HEK293T (cell line): ENCODE measurements around the gene KDM1B.

Source experiments
- CTCF ChIA-PET: fragments of 350-600 bp; formaldehyde crosslinking; extraction: SDS; loops from one replicate; lab custom pipeline; 2021; ENCODE audit warnings: antibody characterized with exemption, inconsistent platforms; lab: Yijun Ruan, JAX
- POLR2A ChIA-PET: fragments of 350-600 bp; formaldehyde crosslinking; extraction: SDS; loops from one replicate; lab custom pipeline; 2020; ENCODE audit warnings: antibody characterized with exemption, inconsistent platforms; lab: Yijun Ruan, JAX
- DNase-seq: peaks from one replicate; pipeline ENCODE4 v3.0.0; 2012; ENCODE audit warnings: mixed read lengths; ENCODE audit errors: extremely low spot score
- ARNT ChIP-seq: fragments of 450-650 bp; IDR thresholded peaks from 2 replicates; pipeline ENCODE4 v1.6.1; 2017; ENCODE audit warnings: mild to moderate bottlenecking
- BHLHE40 ChIP-seq: fragments of 450-650 bp; IDR thresholded peaks from 2 replicates; pipeline ENCODE4 v1.6.1; 2016; ENCODE audit warnings: mild to moderate bottlenecking, moderate library complexity, borderline replicate concordance
- CTBP1 ChIP-seq: fragments of 450-650 bp; IDR thresholded peaks from 2 replicates; pipeline ENCODE4 v1.6.1; 2016; ENCODE audit warnings: borderline replicate concordance
- ELF4 ChIP-seq: fragments of 450-650 bp; IDR thresholded peaks from 2 replicates; pipeline ENCODE4 v1.6.1; 2017; ENCODE audit warnings: antibody characterized with exemption
- FOXA1 ChIP-seq: fragments of 450-650 bp; IDR thresholded peaks from 2 replicates; pipeline ENCODE4 v1.6.1; 2016; ENCODE audit warnings: mild to moderate bottlenecking
- FOXK2 ChIP-seq: fragments of 450-650 bp; IDR thresholded peaks from 2 replicates; pipeline ENCODE4 v1.6.1; 2016; ENCODE audit warnings: mild to moderate bottlenecking
- FOXM1 ChIP-seq: fragments of 450-650 bp; IDR thresholded peaks from 2 replicates; pipeline ENCODE4 v1.6.1; 2017; ENCODE audit warnings: mild to moderate bottlenecking, borderline replicate concordance
- HDGF ChIP-seq: fragments of 450-650 bp; IDR thresholded peaks from 2 replicates; pipeline ENCODE4 v1.6.1; 2017; ENCODE audit warnings: antibody characterized with exemption, borderline replicate concordance
- L3MBTL2 ChIP-seq: fragments of 450-650 bp; conservative IDR thresholded peaks from 2 replicates; pipeline ENCODE4 v1.6.1; 2016; ENCODE audit warnings: mild to moderate bottlenecking
- LEF1 ChIP-seq: fragments of 450-650 bp; IDR thresholded peaks from 2 replicates; pipeline ENCODE4 v1.6.1; 2017; ENCODE audit warnings: mild to moderate bottlenecking, borderline replicate concordance
- NFRKB ChIP-seq: fragments of 450-650 bp; IDR thresholded peaks from 2 replicates; pipeline ENCODE4 v1.6.1; 2016; ENCODE audit warnings: mild to moderate bottlenecking, moderate library complexity
- PKNOX1 ChIP-seq: fragments of 450-650 bp; IDR thresholded peaks from 2 replicates; pipeline ENCODE4 v1.6.1; 2016
- SP1 ChIP-seq: fragments of 450-650 bp; IDR thresholded peaks from 2 replicates; pipeline ENCODE4 v1.6.1; 2017
- SUZ12 ChIP-seq: fragments of 450-650 bp; IDR thresholded peaks from 2 replicates; pipeline ENCODE4 v1.6.1; 2016; ENCODE audit warnings: mild to moderate bottlenecking
- TARDBP ChIP-seq: fragments of 450-650 bp; IDR thresholded peaks from 2 replicates; pipeline ENCODE4 v1.6.1; 2016
- ZNF384 ChIP-seq: fragments of 450-650 bp; IDR thresholded peaks from 2 replicates; pipeline ENCODE4 v1.6.1; 2016

Gene KDM1B, protein sequence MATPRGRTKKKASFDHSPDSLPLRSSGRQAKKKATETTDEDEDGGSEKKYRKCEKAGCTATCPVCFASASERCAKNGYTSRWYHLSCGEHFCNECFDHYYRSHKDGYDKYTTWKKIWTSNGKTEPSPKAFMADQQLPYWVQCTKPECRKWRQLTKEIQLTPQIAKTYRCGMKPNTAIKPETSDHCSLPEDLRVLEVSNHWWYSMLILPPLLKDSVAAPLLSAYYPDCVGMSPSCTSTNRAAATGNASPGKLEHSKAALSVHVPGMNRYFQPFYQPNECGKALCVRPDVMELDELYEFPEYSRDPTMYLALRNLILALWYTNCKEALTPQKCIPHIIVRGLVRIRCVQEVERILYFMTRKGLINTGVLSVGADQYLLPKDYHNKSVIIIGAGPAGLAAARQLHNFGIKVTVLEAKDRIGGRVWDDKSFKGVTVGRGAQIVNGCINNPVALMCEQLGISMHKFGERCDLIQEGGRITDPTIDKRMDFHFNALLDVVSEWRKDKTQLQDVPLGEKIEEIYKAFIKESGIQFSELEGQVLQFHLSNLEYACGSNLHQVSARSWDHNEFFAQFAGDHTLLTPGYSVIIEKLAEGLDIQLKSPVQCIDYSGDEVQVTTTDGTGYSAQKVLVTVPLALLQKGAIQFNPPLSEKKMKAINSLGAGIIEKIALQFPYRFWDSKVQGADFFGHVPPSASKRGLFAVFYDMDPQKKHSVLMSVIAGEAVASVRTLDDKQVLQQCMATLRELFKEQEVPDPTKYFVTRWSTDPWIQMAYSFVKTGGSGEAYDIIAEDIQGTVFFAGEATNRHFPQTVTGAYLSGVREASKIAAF

DNA sequence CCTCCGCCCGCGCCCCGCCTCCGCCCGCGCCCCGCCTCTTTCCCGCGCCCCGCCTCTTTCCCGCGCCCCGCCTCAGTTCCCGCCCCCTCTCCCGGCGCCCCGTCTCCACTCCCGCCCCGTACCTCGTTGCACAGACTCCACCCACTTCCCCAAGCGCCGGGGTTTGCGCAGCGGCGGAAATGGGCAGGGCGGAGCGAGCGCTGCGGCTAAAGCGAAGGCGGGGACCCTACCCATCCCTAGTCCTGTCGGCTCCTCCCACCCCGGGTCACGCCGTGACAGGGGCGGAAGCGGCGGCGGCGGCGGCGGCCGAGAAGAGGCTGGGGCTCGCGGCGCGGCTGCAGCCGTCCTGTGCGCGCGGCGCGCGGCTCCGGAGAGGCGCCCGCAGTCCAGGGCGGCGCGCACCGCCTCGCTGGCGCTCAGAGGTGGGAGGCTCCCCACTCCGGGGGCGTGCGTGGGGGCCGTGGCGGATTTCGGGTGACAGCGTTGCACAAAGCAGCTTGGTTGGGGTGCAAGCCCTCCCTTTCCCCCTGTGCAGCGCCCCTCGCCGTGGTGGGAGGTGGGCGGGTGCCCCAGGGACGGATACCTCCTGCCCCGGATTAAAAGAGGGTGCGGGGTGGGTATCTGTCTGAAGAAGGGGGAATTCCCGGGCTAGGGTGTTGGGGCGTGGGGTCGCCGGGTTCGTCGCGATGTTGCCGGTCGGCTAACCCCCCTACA is at the start of gene KDM1B:
TSS of gene KDM1B (plus strand) at position 273 of the 714 bp plus-strand sequence. CDS start 4,474 bp downstream, outside the sequence.
- TF ChIP-seq PKNOX1: 0 out of 2 replicates have a peak, but pooled peaks have one; percentile 4
- no peak for TF ChIP-seq ARNT
- peak; percentile 99 for DNase-seq
- POLR2A ChIA-PET: interaction anchor here (0.7 to 1.3 kb wide), 2 partner anchors 14 to 1334 kb away, joined by 3 read pairs; no protein-coding TSS in a partner anchor
- CTCF ChIA-PET: interaction anchor here (0.5 to 0.7 kb wide), 2 partner anchors 44 to 142 kb away, joined by 3 to 4 read pairs; no protein-coding TSS in a partner anchor

DNA sequence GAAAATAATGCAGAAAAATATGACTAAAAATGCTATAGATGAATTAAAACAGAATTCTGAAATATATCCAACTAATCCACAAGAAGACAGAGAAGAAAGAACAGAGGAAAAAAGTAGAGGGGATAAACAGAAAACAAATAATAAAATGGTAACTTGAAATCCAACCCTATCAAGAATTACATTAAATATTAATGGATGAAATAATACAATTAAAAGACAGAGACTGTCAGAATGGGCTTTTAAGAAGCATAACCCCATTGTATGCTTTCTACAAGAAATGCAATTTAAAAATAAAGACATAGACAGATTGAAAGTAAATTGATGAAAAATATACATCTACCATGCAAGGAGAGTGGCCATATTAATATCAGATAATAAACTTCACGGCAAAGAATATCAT is 48.2 kb upstream of the KDM1B start:
- ChIA-PET POLR2A (no interaction called here), CTCF (no interaction called here)
- TF ChIP-seq PKNOX1 (no peak), HDGF (no peak), CTBP1 (no peak), SP1 (no peak), FOXK2 (no peak), ZNF384 (no peak), TARDBP (no peak), BHLHE40 (no peak), L3MBTL2 (no peak), LEF1 (no peak), ARNT (no peak), FOXA1 (no peak), FOXM1 (no peak), ELF4 (no peak), SUZ12 (no peak)
- no peak for DNase-seq

DNA sequence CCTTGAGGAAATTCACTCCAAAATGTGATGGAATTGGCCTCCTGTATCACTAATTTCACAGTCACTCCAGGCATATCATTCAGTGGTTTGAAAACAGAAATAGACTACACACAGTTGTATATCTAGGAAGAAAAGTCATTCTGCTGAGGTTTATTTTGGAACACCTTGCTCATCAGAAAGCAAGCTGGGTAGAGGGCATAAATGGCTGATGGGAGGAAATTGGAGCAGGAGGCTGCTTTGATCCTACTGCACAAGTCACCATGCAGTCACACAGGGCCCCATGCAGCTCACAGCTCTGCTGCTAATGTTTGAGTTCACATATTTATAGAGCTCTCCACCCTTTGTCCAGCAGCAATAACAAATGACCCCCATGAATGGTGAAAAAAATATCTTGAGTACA is 45.1 kb upstream of the KDM1B start:
- DNase-seq: no peak
- ChIA-PET CTCF (no interaction called here), POLR2A (no interaction called here)
- TF ChIP-seq L3MBTL2: no peak
- no peak for TF ChIP-seq SUZ12
- TF ChIP-seq HDGF: no peak
- no peak for TF ChIP-seq CTBP1
- TF ChIP-seq BHLHE40: no peak
- TF ChIP-seq PKNOX1: no peak
- no peak for TF ChIP-seq ARNT
- no peak for TF ChIP-seq LEF1
- TF ChIP-seq TARDBP: no peak
- TF ChIP-seq SP1: no peak
- TF ChIP-seq NFRKB: no peak
- TF ChIP-seq FOXK2: no peak
- no peak for TF ChIP-seq ZNF384
- TF ChIP-seq ELF4: no peak

GRCh38 chr6:18115356-18115755 is 39.9 kb upstream of the KDM1B start:
- CTCF ChIA-PET: no interaction called here
- TF ChIP-seq PKNOX1 (no peak), FOXA1 (no peak), L3MBTL2 (no peak), BHLHE40 (no peak), ZNF384 (no peak), FOXK2 (no peak), CTBP1 (no peak), SP1 (no peak), HDGF (no peak), SUZ12 (no peak), LEF1 (no peak), TARDBP (no peak), FOXM1 (no peak), ARNT (no peak), NFRKB (no peak), ELF4 (no peak)
- POLR2A ChIA-PET: interaction anchor here (0.8 kb wide), 1 partner anchor 128 kb away, joined by 3 read pairs; the partner anchor contains the start of gene KIF13A
- DNase-seq: no peak

- ChIA-PET POLR2A (no interaction called here), CTCF (no interaction called here)
- no peak for TF ChIP-seq ZNF384
- no peak for TF ChIP-seq FOXM1
- no peak for TF ChIP-seq HDGF
- no peak for TF ChIP-seq ELF4
- no peak for TF ChIP-seq L3MBTL2
- TF ChIP-seq FOXA1: no peak
- TF ChIP-seq ARNT: no peak
- TF ChIP-seq LEF1: no peak
- no peak for TF ChIP-seq TARDBP
- no peak for TF ChIP-seq FOXK2
- TF ChIP-seq SP1: no peak
- TF ChIP-seq SUZ12: no peak
- no peak for TF ChIP-seq BHLHE40
- no peak for TF ChIP-seq CTBP1
- TF ChIP-seq NFRKB: no peak
- no peak for TF ChIP-seq PKNOX1
- no peak for DNase-seq
Measured at GRCh38 chr6:18117136-18117535, 38.1 kb upstream of the KDM1B start.
